Cardiac fibroblast (primary cell): Measurements from ENCODE around the gene RAB7A.

Experiments used
- DNase-seq, 2 donors: peaks; one replicate each; pipeline versions ENCODE4 v3.0.0 to v3.0.0-alpha.2; 2010; ENCODE audit warnings: low read depth in 2 of 2
- H3K4me3 ChIP-seq, 2 donors: replicated peaks in 1 of 2; 1 replicate in 1 of 2; 2 replicates in 1 of 2; pipeline ENCODE4 v1.5.1; 2011; ENCODE audit warnings: low read depth in 2 of 2, low read length in 2 of 2, mild to moderate bottlenecking in 2 of 2, moderate library complexity in 1 of 2
- CTCF ChIP-seq: IDR thresholded peaks from one replicate; pipeline ENCODE4 v1.5.1; 2011; ENCODE audit warnings: low read depth, mild to moderate bottlenecking, low read length, inconsistent platforms

RAB7A gene

GRCh38 chr3:128780101-128780837 lies 54.3 kb downstream of the RAB7A start:
- no peak for TF ChIP-seq CTCF
- no peak overlapping the region for H3K4me3 ChIP-seq
- DNase-seq = no peak

- DNase-seq = no peak
- no peak overlapping the region for H3K4me3 ChIP-seq
- TF ChIP-seq CTCF = no peak
Observed at GRCh38 chr3:128781164-128781563, 55.2 kb downstream of the RAB7A start.

DNA sequence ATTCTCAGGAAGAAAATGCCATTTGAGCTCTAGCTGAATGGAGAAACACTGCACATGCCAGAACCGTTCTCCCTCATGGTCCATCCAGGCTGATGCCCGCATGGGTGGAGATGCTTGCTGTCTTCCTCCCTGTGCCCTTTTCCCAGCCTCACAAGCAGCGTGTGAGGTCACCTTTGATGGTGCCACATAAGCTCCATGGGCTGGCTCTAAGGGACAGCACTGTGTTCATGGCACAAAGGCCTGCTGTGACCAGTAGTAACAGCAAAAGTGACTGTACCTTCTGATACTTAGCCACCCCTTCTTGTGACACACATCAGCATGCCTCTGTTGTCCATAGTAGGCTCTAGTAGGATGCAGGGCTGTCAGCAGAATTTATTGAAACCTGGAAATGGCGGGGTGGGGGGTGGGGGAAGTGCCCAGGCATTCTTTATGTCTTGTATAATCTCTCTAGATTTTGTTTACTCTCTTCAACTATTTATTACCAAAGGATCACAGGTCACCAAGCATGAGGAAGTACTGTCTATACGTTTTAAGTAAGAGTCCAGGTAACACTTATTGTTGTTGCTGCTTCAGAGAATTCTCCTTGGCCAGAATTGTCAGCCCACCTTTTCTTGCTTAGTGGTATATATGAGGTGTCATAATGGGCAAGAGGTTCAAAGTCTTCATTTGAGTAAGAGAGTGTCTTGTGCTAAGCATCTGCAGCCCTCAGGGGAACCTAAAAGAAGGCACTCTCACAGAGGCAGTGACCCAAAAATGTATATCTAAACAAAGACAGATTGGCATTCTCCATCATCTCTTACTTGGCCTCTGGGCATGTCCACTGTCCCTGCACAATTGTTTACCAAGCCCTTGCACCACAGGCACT lies 56.5 kb downstream of the RAB7A start:
- no peak overlapping the region for H3K4me3 ChIP-seq
- no peak for DNase-seq
- TF ChIP-seq CTCF = no peak

DNA sequence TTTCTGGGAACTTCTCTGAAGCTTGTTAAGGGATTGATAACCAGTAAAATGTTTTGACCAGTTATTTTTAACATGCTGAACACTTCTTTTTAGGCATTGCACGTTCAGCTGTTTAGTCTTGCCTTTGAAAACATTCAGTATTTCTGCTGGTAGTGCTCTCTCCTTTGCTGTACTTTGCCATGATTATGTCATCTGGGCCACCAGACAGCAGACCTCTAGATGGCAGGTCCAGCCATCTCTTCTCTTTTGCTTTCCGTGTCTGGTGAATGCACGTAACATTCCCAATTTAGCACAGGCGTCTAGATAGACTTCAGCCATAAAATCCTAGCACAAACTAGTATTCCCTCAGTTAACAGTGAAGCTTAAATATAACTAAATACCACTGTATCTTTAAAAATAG lies 57.8 kb downstream of the RAB7A start:
- DNase-seq = no peak
- no peak for TF ChIP-seq CTCF
- H3K4me3 ChIP-seq = no peak overlapping the region

GRCh38 chr3:128784232-128784631 lies 58.2 kb downstream of the RAB7A start:
- no peak for DNase-seq
- no peak overlapping the region for H3K4me3 ChIP-seq
- peak; percentile 42 for TF ChIP-seq CTCF

- TF ChIP-seq CTCF = no peak
- DNase-seq = no peak
- H3K4me3 ChIP-seq = no peak overlapping the region
Observed at GRCh38 chr3:128784843-128785242, 58.9 kb downstream of the RAB7A start.
